ENCODE data around the gene SPATA31C2. TPM values are rescaled to one million over a fixed set of nuclear protein-coding genes. Genes with fewer than 3 reads are reported as not detected.

SPATA31C2 gene
- total RNA-seq, 1 experiment from 2014 or later = 0.15 TPM

DNA sequence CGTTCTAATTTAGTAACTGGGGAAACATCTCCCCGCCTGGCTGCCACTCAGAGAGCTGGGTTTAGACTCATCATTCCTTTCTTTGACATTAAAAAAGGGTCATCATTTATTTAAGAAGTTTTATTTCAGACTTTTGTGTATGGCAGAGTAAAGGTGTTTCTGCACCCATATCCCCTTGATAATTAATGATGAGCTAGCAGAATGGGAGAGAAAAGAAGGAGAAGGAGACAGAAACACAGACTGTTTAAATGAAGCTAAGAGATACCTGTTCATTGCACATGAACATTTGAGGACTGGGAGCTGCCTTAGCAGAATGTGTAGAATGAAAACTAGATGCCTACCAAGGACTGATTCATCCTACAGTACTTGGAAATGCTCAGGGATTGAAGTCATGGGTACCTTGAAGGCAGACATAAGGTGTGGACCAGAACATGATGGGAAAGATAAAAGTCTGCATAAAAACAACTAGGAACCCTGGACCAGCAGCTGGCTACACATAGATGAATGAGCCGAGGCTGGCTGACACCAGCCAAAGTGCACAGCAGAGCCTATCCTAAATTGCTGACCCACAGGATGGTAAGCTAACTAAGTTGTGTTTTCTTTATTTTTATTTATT is 48.3 kb upstream of the SPATA31C2 start:
- H3K23ac ChIP-seq (ENCODE audit: insufficient read length, low read depth, low read length) = no peak overlapping the region
- H3K14ac ChIP-seq (ENCODE audit: insufficient read depth, low read length) = no peak overlapping the region
- H3K4me1 Mint-ChIP-seq = peaks cover 1% of the 10 kb centered on the region in 2 experiments; a peak in 1 of 4 replicates
- H2BK5ac ChIP-seq (ENCODE audit: insufficient read length, low read length) = no peak overlapping the region
- H3K4me3 Mint-ChIP-seq = no peak overlapping the region
- H3K9me3 Mint-ChIP-seq = no peaks in the 10 kb centered on the region
- no peak overlapping the region for H2BK15ac ChIP-seq (ENCODE audit: low read depth, low read length)
- WGBS (ENCODE audit: extremely low coverage, insufficient read length, low lambda C conversion rate) = no CpG with 5 or more reads among the region's 3 CpGs
- no peak overlapping the region for H3K18ac ChIP-seq (ENCODE audit: insufficient read length, low read depth, low read length)
- no peak overlapping the region for H2BK120ac ChIP-seq (ENCODE audit: low read depth, low read length, poor library complexity, severe bottlenecking)
- TF ChIP-seq, protein P1, sequence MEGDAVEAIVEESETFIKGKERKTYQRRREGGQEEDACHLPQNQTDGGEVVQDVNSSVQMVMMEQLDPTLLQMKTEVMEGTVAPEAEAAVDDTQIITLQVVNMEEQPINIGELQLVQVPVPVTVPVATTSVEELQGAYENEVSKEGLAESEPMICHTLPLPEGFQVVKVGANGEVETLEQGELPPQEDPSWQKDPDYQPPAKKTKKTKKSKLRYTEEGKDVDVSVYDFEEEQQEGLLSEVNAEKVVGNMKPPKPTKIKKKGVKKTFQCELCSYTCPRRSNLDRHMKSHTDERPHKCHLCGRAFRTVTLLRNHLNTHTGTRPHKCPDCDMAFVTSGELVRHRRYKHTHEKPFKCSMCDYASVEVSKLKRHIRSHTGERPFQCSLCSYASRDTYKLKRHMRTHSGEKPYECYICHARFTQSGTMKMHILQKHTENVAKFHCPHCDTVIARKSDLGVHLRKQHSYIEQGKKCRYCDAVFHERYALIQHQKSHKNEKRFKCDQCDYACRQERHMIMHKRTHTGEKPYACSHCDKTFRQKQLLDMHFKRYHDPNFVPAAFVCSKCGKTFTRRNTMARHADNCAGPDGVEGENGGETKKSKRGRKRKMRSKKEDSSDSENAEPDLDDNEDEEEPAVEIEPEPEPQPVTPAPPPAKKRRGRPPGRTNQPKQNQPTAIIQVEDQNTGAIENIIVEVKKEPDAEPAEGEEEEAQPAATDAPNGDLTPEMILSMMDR (conservative IDR thresholded peaks at IDR 0.05) = no peak
- no peak overlapping the region for H4K91ac ChIP-seq (ENCODE audit: insufficient read length, low read depth, low read length)
- no peaks in the 10 kb centered on the region for H4K20me1 ChIP-seq (ENCODE audit: control insufficient read depth, insufficient read depth, insufficient read length)
- H3K9ac ChIP-seq (ENCODE audit: extremely low read depth, insufficient read length, low read length) = no peak overlapping the region
- H3K23me2 ChIP-seq (ENCODE audit: insufficient read length, low read depth, low read length, poor library complexity, severe bottlenecking) = no peaks in the 10 kb centered on the region
- H3T11ph ChIP-seq (ENCODE audit: low read length) = no peak overlapping the region
- no peaks in the 10 kb centered on the region for H3K27me3 ChIP-seq (ENCODE audit: insufficient read depth, low read length)
- no peaks in the 10 kb centered on the region for H3K4me1 ChIP-seq (ENCODE audit: insufficient read depth, low read length)
- no peaks in the 10 kb centered on the region for H3K79me2 ChIP-seq (ENCODE audit: insufficient read depth, low read length)
- H3K56ac ChIP-seq (ENCODE audit: insufficient read length, low read depth, low read length) = no peak overlapping the region
- H3K9me3 ChIP-seq (ENCODE audit: control insufficient read depth, low read depth, low read length) = no peaks in the 10 kb centered on the region
- no peaks in the 10 kb centered on the region for H3K79me1 ChIP-seq (ENCODE audit: insufficient read depth, low read depth, low read length, poor library complexity, severe bottlenecking)
- no peak overlapping the region for H4K5ac ChIP-seq (ENCODE audit: insufficient read length, low read depth, low read length)
- H3K27me3 Mint-ChIP-seq (ENCODE audit: low read depth) = no peaks in the 10 kb centered on the region; the same call in 1 of the 2 replicates
- H2BK12ac ChIP-seq (ENCODE audit: insufficient read length, low read depth, low read length) = no peak overlapping the region
- H3K4me2 ChIP-seq (ENCODE audit: insufficient read depth, insufficient read length, low read length) = no peak overlapping the region
- H3K27ac Mint-ChIP-seq = no peak overlapping the region
- no peak overlapping the region for H2AFZ ChIP-seq (ENCODE audit: low read length)
- H2AK5ac ChIP-seq (ENCODE audit: insufficient read length, low read length) = no peak overlapping the region
- no peak overlapping the region for H3K4ac ChIP-seq (ENCODE audit: low read depth, low read length)
- H3K36me3 Mint-ChIP-seq (ENCODE audit: insufficient read depth in 1 of 3, low read depth in 3 of 3) = no peaks in the 10 kb centered on the region
- no peak overlapping the region for H2BK20ac ChIP-seq (ENCODE audit: low read depth, low read length, poor library complexity, severe bottlenecking)
- no peak overlapping the region for H3K27ac ChIP-seq (ENCODE audit: insufficient read length, low read depth, low read length)
- no peak for DNase-seq
- H4K8ac ChIP-seq (replicated peaks; ENCODE audit: insufficient read length, low read depth, low read length) = no peak overlapping the region

Measured in H9 (cell line).